Parathyroid adenoma (tissue), 2 donors: Measurements from ENCODE around the gene CDK2AP2.

Experiments used
- H2AFZ ChIP-seq: fragments of 300-600 bp; sonication (generic); one replicate; pipeline ENCODE4 v1.7.0; 2017; ENCODE audit warnings: antibody characterized with exemption, mild to moderate bottlenecking
- H3K27ac ChIP-seq: fragments of 300-600 bp; sonication (generic); one replicate; pipeline ENCODE4 v1.7.0; 2017
- H3K27me3 ChIP-seq: fragments of 300-600 bp; sonication (generic); one replicate; pipeline ENCODE4 v1.7.0; 2017; ENCODE audit warnings: low read length; ENCODE audit not compliant: control insufficient read depth, insufficient read depth
- H3K36me3 ChIP-seq: fragments of 300-600 bp; sonication (generic); one replicate; pipeline ENCODE4 v1.7.0; 2017; ENCODE audit warnings: low read length; ENCODE audit not compliant: control insufficient read depth, insufficient read depth
- H3K4me1 ChIP-seq: fragments of 300-600 bp; sonication (generic); one replicate; pipeline ENCODE4 v1.7.0; 2017; ENCODE audit warnings: control low read depth
- H3K4me2 ChIP-seq: fragments of 300-600 bp; sonication (generic); one replicate; pipeline ENCODE4 v1.7.0; 2017; ENCODE audit warnings: low read length
- H3K4me3 ChIP-seq: fragments of 300-600 bp; sonication (generic); one replicate; pipeline ENCODE4 v1.7.0; 2017; ENCODE audit warnings: low read depth, low read length
- H3K79me2 ChIP-seq: fragments of 300-600 bp; sonication (generic); one replicate; pipeline ENCODE4 v1.7.0; 2017; ENCODE audit warnings: control low read depth
- H3K9ac ChIP-seq: fragments of 300-600 bp; sonication (generic); one replicate; pipeline ENCODE4 v1.7.0; 2017; ENCODE audit warnings: mild to moderate bottlenecking
- H3K9me3 ChIP-seq: fragments of 300-600 bp; sonication (generic); one replicate; pipeline ENCODE4 v1.7.0; 2017; ENCODE audit warnings: low read length; ENCODE audit not compliant: control insufficient read depth
- CTCF ChIP-seq: fragments of 300-600 bp; sonication (generic); IDR thresholded peaks from one replicate; pipeline ENCODE4 v1.7.0; 2017; ENCODE audit warnings: antibody characterized with exemption, mild to moderate bottlenecking
- donor health status: primary hyperparathyroidism.

Gene CDK2AP2

GRCh38 chr11:67494371-67495233 lies 13.4 kb downstream of the CDK2AP2 start:
- H3K9me3 ChIP-seq: no peaks in the 10 kb centered on the region
- no peak overlapping the region for H3K4me2 ChIP-seq
- no peaks in the 10 kb centered on the region for H3K4me1 ChIP-seq
- H3K27me3 ChIP-seq: no peaks in the 10 kb centered on the region
- no peak for TF ChIP-seq CTCF
- no peak overlapping the region for H3K27ac ChIP-seq
- no peaks in the 10 kb centered on the region for H3K36me3 ChIP-seq
- H3K9ac ChIP-seq: no peak overlapping the region
- H2AFZ ChIP-seq: no peak overlapping the region
- H3K4me3 ChIP-seq: no peak overlapping the region
- no peaks in the 10 kb centered on the region for H3K79me2 ChIP-seq

- Histone ChIP-seq H3K79me2 (no peaks in the 10 kb centered on the region), H3K9ac (no peak overlapping the region), H3K27me3 (no peaks in the 10 kb centered on the region), H3K4me2 (no peak overlapping the region), H3K4me1 (no peaks in the 10 kb centered on the region), H3K4me3 (no peak overlapping the region), H2AFZ (no peak overlapping the region), H3K36me3 (no peaks in the 10 kb centered on the region), H3K9me3 (no peaks in the 10 kb centered on the region), H3K27ac (no peak overlapping the region)
- TF ChIP-seq CTCF: no peak
Observed at GRCh38 chr11:67493548-67494370, 14.2 kb downstream of the CDK2AP2 start.

GRCh38 chr11:67492801-67493547 lies 15.0 kb downstream of the CDK2AP2 start:
- H3K9ac ChIP-seq: no peak overlapping the region
- H3K27me3 ChIP-seq: no peaks in the 10 kb centered on the region
- H3K4me3 ChIP-seq: no peak overlapping the region
- TF ChIP-seq CTCF: no peak
- H3K4me1 ChIP-seq: no peaks in the 10 kb centered on the region
- no peak overlapping the region for H2AFZ ChIP-seq
- no peak overlapping the region for H3K27ac ChIP-seq
- no peaks in the 10 kb centered on the region for H3K36me3 ChIP-seq
- H3K79me2 ChIP-seq: no peaks in the 10 kb centered on the region
- H3K9me3 ChIP-seq: no peaks in the 10 kb centered on the region
- no peak overlapping the region for H3K4me2 ChIP-seq

GRCh38 chr11:67492069-67492727 lies 15.8 kb downstream of the CDK2AP2 start:
- no peaks in the 10 kb centered on the region for H3K79me2 ChIP-seq
- no peaks in the 10 kb centered on the region for H3K27me3 ChIP-seq
- H3K4me3 ChIP-seq: no peak overlapping the region
- H3K27ac ChIP-seq: no peak overlapping the region
- H3K36me3 ChIP-seq: no peaks in the 10 kb centered on the region
- H2AFZ ChIP-seq: no peak overlapping the region
- H3K4me2 ChIP-seq: no peak overlapping the region
- no peaks in the 10 kb centered on the region for H3K9me3 ChIP-seq
- no peak overlapping the region for H3K9ac ChIP-seq
- no peak for TF ChIP-seq CTCF
- H3K4me1 ChIP-seq: no peaks in the 10 kb centered on the region
